ENCODE results near the gene ZNF618.

- TF ChIP-seq, protein P1, sequence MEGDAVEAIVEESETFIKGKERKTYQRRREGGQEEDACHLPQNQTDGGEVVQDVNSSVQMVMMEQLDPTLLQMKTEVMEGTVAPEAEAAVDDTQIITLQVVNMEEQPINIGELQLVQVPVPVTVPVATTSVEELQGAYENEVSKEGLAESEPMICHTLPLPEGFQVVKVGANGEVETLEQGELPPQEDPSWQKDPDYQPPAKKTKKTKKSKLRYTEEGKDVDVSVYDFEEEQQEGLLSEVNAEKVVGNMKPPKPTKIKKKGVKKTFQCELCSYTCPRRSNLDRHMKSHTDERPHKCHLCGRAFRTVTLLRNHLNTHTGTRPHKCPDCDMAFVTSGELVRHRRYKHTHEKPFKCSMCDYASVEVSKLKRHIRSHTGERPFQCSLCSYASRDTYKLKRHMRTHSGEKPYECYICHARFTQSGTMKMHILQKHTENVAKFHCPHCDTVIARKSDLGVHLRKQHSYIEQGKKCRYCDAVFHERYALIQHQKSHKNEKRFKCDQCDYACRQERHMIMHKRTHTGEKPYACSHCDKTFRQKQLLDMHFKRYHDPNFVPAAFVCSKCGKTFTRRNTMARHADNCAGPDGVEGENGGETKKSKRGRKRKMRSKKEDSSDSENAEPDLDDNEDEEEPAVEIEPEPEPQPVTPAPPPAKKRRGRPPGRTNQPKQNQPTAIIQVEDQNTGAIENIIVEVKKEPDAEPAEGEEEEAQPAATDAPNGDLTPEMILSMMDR (IDR thresholded peaks at IDR 0.05; ENCODE audit: borderline replicate concordance, extremely low read depth, low read length, poor library complexity, severe bottlenecking) = no peak
- no peak for TF ChIP-seq EZH2 (IDR thresholded peaks at IDR 0.05; ENCODE audit: borderline replicate concordance, low read depth, low read length, severe bottlenecking)
Measured at GRCh38 chr9:113882181-113882580, 6.1 kb downstream of the ZNF618 start.
